Hematopoietic multipotent progenitor cell treated with erythropoietin and hydrocortisone succinate and interleukin-3 and kit ligand, for 6 days (in vitro differentiated cells): ENCODE results near the gene TRPC4.

Experiments used
- DNase-seq: peaks from one replicate; pipeline ENCODE4 v3.0.0-alpha.2; 2015

The TRPC4 gene

GRCh38 chr13:37709318-37709717 is 160.3 kb downstream of the TRPC4 start:
- DNase-seq, result no peak

GRCh38 chr13:37707739-37708500 is 161.7 kb downstream of the TRPC4 start:
- DNase-seq, result no peak

DNA sequence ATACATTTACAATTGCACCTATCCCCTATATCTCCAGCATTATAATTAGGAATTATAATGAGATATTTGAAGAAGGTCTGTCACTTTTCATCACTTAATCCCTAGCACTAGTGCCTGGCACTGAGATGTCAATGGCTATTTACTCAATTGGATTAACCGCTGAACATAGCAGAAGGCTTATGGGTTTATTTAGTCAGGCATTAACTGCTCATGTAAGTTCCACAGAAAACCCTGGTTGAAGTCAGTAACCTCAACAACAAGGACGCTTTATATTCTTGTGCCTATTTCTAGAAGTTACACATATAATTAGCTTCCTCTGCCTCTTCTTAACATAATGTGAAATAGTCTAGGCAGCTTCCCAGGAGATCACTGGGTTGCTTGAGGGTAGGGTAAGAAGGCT is 163.5 kb downstream of the TRPC4 start:
- no peak for DNase-seq

GRCh38 chr13:37701972-37702371 is 167.6 kb downstream of the TRPC4 start:
- DNase-seq, result no peak

GRCh38 chr13:37701306-37701705 is 168.3 kb downstream of the TRPC4 start:
- no peak for DNase-seq

- no peak for DNase-seq
Observed at GRCh38 chr13:37700887-37701286, 168.7 kb downstream of the TRPC4 start.

GRCh38 chr13:37695200-37695599 is 174.4 kb downstream of the TRPC4 start:
- no peak for DNase-seq

DNA sequence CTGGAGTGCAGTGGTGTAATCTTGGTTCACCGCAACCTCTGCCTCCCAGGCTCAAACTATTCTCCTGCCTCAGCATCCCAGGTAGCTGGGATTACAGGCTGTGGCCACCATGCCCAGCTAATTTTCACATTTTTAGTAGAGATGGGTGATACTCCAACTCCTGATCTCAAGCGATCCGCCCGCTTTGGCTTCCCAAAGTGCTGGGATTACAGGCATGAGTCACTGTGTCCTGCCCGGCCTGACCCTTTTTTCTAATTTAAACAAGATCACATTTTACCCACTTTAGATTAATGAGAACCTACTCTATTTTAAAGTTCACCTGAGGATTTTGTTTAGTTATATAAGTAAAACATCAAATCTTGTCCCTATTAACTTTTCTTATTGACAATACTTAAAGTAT is 179.2 kb downstream of the TRPC4 start:
- no peak for DNase-seq

- no peak for DNase-seq
Observed at GRCh38 chr13:37686501-37686900, 183.1 kb downstream of the TRPC4 start.

GRCh38 chr13:37685206-37685605 is 184.4 kb downstream of the TRPC4 start:
- no peak for DNase-seq

DNA sequence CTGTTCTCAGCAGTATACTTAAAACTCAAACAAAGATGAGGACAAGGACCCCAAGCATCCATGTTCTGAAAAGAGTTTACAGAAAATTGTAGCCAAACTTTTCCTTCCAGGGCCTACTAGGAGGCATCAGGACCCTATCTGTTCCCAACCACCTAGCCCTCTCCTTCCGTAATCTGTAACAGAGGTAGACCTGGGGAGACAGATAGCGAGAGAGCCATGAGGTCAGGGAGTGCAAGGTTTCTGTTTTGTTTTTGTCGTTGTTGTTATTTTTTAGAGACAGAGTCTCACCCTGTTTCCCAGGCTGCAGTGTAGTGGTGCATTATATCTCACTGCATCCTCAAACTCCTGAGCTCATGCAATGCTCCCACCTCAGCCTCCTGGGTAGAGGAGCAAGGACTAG is 187.1 kb downstream of the TRPC4 start:
- DNase-seq, result no peak

DNA sequence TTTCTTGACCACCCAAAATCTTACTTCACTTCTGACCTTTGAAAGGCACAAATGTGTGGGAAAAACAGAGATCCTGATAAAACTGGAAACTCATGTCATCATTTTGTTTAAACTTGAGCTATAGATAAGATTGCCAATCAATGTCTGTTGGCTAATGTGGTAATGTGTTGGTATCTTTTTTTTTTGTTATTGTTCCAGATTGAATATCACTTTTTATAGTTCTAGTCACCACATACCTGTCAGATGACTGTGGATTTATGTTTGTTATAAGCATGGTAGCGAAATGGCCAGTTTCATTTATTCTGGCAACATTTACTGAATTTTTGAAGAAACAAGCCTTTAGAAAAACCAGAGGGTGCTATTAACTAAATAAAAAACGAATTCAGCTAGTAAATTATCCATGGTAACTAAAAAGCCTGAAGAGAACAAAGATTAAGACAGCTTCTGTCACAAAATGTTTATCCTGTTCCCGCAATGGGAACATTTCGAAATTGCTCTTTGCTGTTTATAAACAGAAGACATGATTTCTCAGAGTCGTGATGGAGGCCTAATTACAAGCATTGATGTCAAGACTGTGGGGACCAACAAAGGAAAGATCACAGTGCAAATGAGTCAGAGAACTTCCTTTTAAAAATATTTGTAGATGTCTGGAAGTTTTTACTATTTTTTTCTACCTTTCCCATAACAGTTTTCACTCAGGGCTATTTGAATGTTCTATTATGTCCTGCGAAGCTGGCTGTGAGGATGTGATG is 188.1 kb downstream of the TRPC4 start:
- no peak for DNase-seq

- no peak for DNase-seq
Observed at GRCh38 chr13:37680137-37680536, 189.4 kb downstream of the TRPC4 start.

DNA sequence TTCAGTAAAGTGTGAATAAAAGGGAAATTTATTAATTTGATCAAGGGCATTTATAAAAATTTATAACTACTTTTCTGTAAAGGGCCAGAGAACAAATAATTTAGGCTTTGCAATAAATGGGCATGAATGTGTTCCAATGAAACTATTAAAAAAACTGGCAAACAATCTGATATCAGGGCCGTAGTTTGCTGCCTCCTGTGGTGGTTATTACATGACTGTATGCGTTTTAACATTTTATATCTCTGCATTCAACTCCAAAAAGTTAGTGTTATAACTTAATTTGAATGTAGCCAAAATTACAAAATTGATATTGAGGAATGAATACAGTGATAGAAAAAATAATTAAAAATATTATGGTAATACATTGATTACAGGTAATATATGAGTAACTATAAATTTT is 190.5 kb downstream of the TRPC4 start:
- no peak for DNase-seq

- no peak for DNase-seq
Observed at GRCh38 chr13:37669845-37670244, 199.7 kb downstream of the TRPC4 start.

GRCh38 chr13:37667702-37668101 is 201.9 kb downstream of the TRPC4 start:
- no peak for DNase-seq

DNA sequence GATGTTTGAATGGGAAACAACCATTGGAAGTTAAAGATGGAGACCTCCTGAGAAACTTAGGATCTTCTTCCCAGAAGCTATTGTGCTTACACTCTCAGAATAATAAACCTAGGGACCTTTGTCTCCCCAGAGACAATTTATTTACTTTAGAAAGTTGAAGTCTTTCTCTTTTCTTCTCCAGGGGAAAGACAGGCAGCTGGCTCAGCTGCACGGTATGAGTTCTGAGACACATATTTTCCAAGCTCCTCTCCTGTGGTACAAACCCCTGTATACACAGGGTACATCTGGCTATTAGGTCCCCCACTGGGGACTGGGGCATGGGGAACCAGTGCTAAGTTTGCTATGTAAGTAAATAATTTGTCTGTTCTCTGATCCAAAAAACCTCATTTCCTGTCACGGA is 203.5 kb downstream of the TRPC4 start:
- no peak for DNase-seq

GRCh38 chr13:37665420-37665819 is 204.2 kb downstream of the TRPC4 start:
- no peak for DNase-seq

GRCh38 chr13:37663724-37664123 is 205.8 kb downstream of the TRPC4 start:
- no peak for DNase-seq

DNA sequence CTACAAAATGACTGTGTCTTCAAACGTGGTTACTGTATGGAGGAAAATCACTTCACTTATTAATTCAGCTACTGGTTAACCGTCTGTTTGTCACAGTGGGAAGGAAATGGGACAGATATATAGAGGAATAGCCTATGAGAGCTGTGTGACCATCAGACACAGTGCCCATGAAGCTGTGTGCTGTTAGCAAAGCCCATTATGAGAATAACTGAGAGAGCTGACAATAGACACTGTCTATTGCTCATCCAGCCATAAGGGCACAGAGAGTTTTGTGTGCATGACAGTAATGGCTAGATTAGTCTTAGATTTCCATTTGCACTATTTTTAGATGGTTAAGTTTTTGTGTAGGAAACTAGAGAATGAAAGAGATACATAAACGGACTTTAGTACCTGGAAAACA is 206.9 kb downstream of the TRPC4 start:
- no peak for DNase-seq

- DNase-seq, result no peak
Observed at GRCh38 chr13:37657956-37658355, 211.6 kb downstream of the TRPC4 start.

GRCh38 chr13:37657134-37657533 is 212.4 kb downstream of the TRPC4 start:
- no peak for DNase-seq

GRCh38 chr13:37656247-37656940 is 213.2 kb downstream of the TRPC4 start:
- DNase-seq, result no peak

DNA sequence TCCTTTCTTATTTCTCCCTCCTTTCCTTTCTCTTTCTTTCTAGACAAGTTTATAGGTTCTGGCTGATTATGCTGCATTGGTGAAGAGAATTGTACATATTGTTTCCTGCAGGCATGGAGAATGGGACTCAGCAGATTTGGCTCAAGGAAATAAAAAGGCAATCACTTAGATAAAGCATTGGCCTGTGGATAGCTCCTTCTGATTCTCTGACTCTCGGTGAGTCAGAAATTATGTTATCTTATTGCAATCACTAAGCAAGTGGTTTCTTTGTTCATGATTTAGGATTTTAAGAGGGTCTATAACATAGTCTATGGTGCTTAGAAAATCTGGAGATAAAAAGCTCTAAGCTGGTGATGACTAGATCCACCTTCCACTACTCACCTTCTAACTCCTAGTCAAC is 217.0 kb downstream of the TRPC4 start:
- DNase-seq, result no peak
